Measurements from ENCODE around the gene CFDP1. TPM values are rescaled to one million over a fixed set of nuclear protein-coding genes. Genes with fewer than 3 reads are reported as not detected.
A peak's percentile ranks its signal among the peaks of the same experiment; 100 is the strongest.

Gene CFDP1
- total and polyA plus RNA-seq, 11 donors: 17.7 to 60.6 (median 25.3) TPM

DNA sequence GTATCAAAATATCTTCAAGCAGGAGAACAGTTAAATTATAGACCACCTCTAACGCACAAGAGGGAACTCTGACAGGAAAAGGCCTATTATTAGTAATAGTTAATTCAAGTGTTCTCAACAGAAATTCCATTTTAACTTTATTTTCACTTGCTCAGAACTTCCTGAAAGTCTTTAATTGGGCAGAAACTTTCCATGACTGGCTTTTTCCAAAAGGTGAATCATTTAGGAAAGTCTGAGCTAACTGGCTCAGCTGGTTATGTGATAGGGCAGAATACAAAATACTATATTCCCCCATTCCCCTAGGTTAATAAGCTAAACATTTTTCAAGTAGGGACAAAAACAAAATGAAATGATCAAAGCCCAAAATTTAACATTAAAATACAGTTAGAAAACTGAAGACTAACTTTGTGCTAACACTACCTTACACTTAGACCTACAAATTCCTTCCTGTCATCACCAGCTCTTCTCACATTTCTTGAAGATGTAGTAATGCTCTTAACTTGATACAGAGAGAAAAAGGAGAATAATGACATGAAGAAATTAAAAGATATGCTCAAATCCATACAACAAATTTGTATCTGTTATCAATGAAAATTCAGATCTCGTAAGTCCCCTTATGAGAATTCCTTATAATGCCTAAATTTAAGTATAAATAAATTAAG is 31.0 kb downstream of the CFDP1 start:
- intact Hi-C loops (cut with DNase I): loop anchor here (1.0 to 10.0 kb wide), 7 partner anchors 170 to 363 kb away; no protein-coding TSS in a partner anchor

GRCh38 chr16:75401691-75402090 is 31.6 kb downstream of the CFDP1 start:
- peaks cover 0 to 23% (median 14%) of the 10 kb centered on the region in 9 donors for H3K36me3 ChIP-seq
- H3K9me3 ChIP-seq: no peaks in the 10 kb centered on the region
- no peak overlapping the region for H3K4me3 ChIP-seq
- intact Hi-C loops (cut with DNase I): loop anchor here (1.0 to 10.0 kb wide), 7 partner anchors 169 to 363 kb away; no protein-coding TSS in a partner anchor
- TF ChIP-seq CTCF (IDR thresholded peaks at IDR 0.05) (no peak), POLR2A (IDR thresholded peaks at IDR 0.05) (no peak)
- peak in 1 of 4 donors; percentile 6 for ATAC-seq
- no peak for DNase-seq
- H3K4me1 ChIP-seq: peaks cover 0 to 31% (median 20%) of the 10 kb centered on the region in 12 donors
- H3K27me3 ChIP-seq: no peaks in the 10 kb centered on the region
- H3K27ac ChIP-seq: peak overlapping the region; percentile 1 to 83 (median 66)

More for the DNA sequence above, 31.0 kb downstream of the CFDP1 start:
- ATAC-seq (peak in 3 of 4 donors; percentile 29 to 70 (median 49)), DNase-seq (no peak)
- H3K27ac ChIP-seq: peak overlapping the region; percentile 1 to 83 (median 66)
- H3K9me3 ChIP-seq: no peaks in the 10 kb centered on the region
- WGBS, 4 donors: 7 to 17% (median 13%) methylated on average over 2 of the region's 2 CpGs
- H3K36me3 ChIP-seq: peaks cover 0 to 29% (median 19%) of the 10 kb centered on the region in 9 donors
- TF ChIP-seq POLR2A (IDR thresholded peaks at IDR 0.05) (no peak), CTCF (IDR thresholded peaks at IDR 0.05) (no peak)
- no peak overlapping the region for H3K4me3 ChIP-seq
- H3K27me3 ChIP-seq: no peaks in the 10 kb centered on the region
- peaks cover 0 to 31% (median 20%) of the 10 kb centered on the region in 12 donors for H3K4me1 ChIP-seq

DNA sequence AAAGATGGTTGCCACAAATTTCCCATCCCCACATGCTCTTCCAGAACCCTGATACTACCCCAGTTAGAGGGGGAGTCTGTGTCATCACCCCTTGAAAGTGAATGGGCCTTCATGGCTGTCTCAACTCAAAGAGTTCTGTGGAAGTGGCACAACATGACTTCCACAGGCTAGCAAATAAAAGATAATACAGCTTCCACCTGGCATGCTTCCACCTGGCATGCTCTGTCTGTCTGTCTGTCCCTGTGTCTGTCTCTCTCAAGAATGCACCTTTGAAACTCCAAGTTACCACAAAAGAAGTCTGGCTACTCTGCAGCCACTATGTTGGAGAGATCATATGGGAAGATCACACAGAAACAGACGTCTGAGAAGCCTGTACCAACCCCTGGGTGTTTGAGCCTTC is 35.0 kb downstream of the CFDP1 start:
- H3K9me3 ChIP-seq: no peaks in the 10 kb centered on the region
- intact Hi-C loops (cut with DNase I): no loop called here
- TF ChIP-seq POLR2A (IDR thresholded peaks at IDR 0.05) (no peak), CTCF (IDR thresholded peaks at IDR 0.05) (no peak)
- ATAC-seq: peak in 1 of 4 donors; percentile 11
- peaks cover 0 to 29% (median 19%) of the 10 kb centered on the region in 12 donors for H3K4me1 ChIP-seq
- H3K27me3 ChIP-seq: no peaks in the 10 kb centered on the region
- peaks cover 0 to 20% (median 15%) of the 10 kb centered on the region in 9 donors for H3K36me3 ChIP-seq
- H3K27ac ChIP-seq: no peak overlapping the region
- no peak for DNase-seq
- WGBS, 4 donors: 50 to 73% (median 54%) methylated on average over 1 of the region's 1 CpG
- no peak overlapping the region for H3K4me3 ChIP-seq

DNA sequence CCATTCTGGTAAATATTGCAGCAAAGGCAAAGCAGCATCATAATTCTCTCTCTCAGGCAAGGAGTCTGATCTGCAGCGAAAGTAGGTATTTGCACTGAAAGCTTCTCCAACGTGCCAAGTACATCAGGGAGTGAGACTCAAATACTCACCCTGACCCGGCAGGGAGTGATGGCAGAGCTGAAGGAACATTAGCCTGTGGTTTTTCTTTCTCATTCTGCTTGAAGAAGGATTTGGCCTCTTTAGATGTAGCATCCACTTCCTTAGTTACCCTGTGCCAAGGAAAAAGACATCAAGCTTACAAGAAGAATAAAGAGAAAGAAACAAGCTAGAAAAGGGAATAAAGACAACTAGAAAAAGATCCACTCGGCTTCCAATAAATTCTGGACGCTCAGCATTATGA is 38.4 kb downstream of the CFDP1 start:
- Histone ChIP-seq H3K4me3 (no peak overlapping the region), H3K9me3 (no peaks in the 10 kb centered on the region), H3K4me1 (peaks cover 0 to 27% (median 8%) of the 10 kb centered on the region in 12 donors), H3K36me3 (peaks cover 0 to 54% (median 43%) of the 10 kb centered on the region in 9 donors), H3K27ac (no peak overlapping the region), H3K27me3 (no peaks in the 10 kb centered on the region)
- intact Hi-C loops (cut with DNase I): no loop called here
- TF ChIP-seq POLR2A (IDR thresholded peaks at IDR 0.05): no peak
- TF ChIP-seq CTCF (IDR thresholded peaks at IDR 0.05): no peak
- DNase-seq (no peak), ATAC-seq (no peak)
- 86 to 94% (median 91%) methylated on average over 5 of the region's 5 CpGs for WGBS, 4 donors

Measured in heart left ventricle (tissue), 16 donors.